ENCODE measurements around the gene STX3.

DNA sequence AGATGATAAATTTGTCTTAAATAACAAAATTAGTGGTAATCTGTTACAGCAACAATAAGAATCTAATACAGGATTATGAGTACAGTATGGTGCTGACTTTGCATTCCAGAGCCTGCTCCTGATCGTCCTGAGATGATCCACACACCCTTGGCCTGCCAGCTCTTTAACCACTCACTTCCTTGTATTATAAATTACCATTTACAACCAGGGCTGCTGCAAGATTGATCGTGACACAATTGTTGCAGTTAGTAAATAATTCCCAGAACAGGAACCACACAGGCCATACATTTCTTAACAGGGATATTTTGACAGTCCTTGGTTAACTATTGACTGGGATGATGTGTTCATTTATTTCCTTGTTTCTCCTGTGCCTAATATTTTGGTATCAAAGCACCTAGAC lies 94.0 kb downstream of the STX3 start:
- TF ChIP-seq, protein P1, sequence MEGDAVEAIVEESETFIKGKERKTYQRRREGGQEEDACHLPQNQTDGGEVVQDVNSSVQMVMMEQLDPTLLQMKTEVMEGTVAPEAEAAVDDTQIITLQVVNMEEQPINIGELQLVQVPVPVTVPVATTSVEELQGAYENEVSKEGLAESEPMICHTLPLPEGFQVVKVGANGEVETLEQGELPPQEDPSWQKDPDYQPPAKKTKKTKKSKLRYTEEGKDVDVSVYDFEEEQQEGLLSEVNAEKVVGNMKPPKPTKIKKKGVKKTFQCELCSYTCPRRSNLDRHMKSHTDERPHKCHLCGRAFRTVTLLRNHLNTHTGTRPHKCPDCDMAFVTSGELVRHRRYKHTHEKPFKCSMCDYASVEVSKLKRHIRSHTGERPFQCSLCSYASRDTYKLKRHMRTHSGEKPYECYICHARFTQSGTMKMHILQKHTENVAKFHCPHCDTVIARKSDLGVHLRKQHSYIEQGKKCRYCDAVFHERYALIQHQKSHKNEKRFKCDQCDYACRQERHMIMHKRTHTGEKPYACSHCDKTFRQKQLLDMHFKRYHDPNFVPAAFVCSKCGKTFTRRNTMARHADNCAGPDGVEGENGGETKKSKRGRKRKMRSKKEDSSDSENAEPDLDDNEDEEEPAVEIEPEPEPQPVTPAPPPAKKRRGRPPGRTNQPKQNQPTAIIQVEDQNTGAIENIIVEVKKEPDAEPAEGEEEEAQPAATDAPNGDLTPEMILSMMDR (IDR thresholded peaks at IDR 0.05), result no peak
- TF ChIP-seq POLR2A (IDR thresholded peaks at IDR 0.05), result no peak

All from stomach (tissue), 4 donors.